NT2/D1 (cell line): Measurements from ENCODE around the gene STIM2.

ENCODE experiments used
- DNase-seq: peaks from one replicate; pipeline ENCODE4 v3.0.0-alpha.2; 2011; ENCODE audit warnings: low read depth, low spot score
- H3K27me3 ChIP-seq: 2 replicates; pipeline ENCODE4 v1.6.0; 2011; ENCODE audit warnings: mild to moderate bottlenecking; ENCODE audit not compliant: insufficient read length, insufficient read depth
- H3K36me3 ChIP-seq: 2 replicates; pipeline ENCODE4 v1.6.1; 2011; ENCODE audit warnings: mild to moderate bottlenecking, low read length, mixed read lengths; ENCODE audit not compliant: insufficient read depth, insufficient read length
- H3K4me1 ChIP-seq: 2 replicates; pipeline ENCODE4 v1.5.1; 2011; ENCODE audit not compliant: insufficient read depth, insufficient read length
- H3K4me3 ChIP-seq: 2 replicates; pipeline ENCODE4 v1.5.1; 2011; ENCODE audit warnings: low read depth; ENCODE audit not compliant: insufficient read length
- H3K9ac ChIP-seq: 2 replicates; pipeline ENCODE4 v1.6.0; 2011; ENCODE audit warnings: low read depth; ENCODE audit not compliant: insufficient read length
- H3K9me3 ChIP-seq: 2 replicates; pipeline ENCODE4 v1.5.1; 2011; ENCODE audit warnings: mild to moderate bottlenecking, low read length; ENCODE audit not compliant: insufficient read depth
- SUZ12 ChIP-seq: IDR thresholded peaks from 2 replicates; pipeline ENCODE4 v1.6.1; 2011; ENCODE audit not compliant: insufficient read length, insufficient read depth; ENCODE audit errors: extremely low read depth
- YY1 ChIP-seq: IDR thresholded peaks from 2 replicates; pipeline ENCODE4 v1.6.1; 2011; ENCODE audit not compliant: insufficient read length, insufficient read depth
- ZNF274 ChIP-seq: IDR thresholded peaks from 2 replicates; pipeline ENCODE4 v1.6.1; 2011; ENCODE audit warnings: mild to moderate bottlenecking, low read depth, low read length

The STIM2 gene

DNA sequence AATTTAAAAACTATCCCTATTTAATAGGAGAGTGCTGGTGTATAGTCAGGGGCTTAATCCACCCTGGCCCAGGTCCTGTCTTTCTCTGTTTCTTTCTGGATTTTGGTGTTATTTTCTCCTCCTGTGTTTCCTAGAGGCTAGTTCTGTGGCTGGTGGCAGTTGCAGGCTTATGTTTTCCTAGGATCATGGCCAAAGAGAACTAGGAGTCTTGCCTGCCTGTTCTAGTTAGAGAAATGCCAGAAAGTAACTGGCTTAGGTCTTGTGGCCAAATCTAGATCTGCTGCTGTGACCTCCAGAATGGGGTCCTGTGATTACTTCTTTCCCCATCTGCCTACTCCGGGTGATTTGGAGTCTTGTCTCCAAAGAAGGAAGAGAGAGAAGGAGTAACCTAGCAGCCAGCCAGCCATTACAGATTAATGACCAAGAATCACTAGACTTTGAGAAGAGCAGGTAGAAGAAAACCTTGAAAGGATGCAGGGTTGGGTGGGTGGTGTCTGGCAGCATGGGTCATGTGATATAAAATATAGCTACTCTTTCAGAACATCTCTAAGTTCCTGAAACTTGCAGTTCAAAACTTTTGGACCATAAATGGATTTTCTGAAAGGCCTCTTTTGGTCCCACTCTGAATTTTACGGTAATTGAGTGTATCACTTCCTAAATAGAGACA, 117.9 kb downstream of the STIM2 start:
- no peak for TF ChIP-seq YY1
- no peak for TF ChIP-seq SUZ12
- TF ChIP-seq ZNF274 = no peak
- H3K9me3 ChIP-seq = no peaks in the 10 kb centered on the region
- H3K4me1 ChIP-seq = no peaks in the 10 kb centered on the region
- no peaks in the 10 kb centered on the region for H3K36me3 ChIP-seq
- no peak overlapping the region for H3K9ac ChIP-seq
- H3K27me3 ChIP-seq = no peaks in the 10 kb centered on the region
- no peak for DNase-seq
- no peak overlapping the region for H3K4me3 ChIP-seq

- no peak overlapping the region for H3K9ac ChIP-seq
- H3K27me3 ChIP-seq = no peaks in the 10 kb centered on the region
- no peak for TF ChIP-seq ZNF274
- TF ChIP-seq SUZ12 = no peak
- TF ChIP-seq YY1 = no peak
- no peaks in the 10 kb centered on the region for H3K36me3 ChIP-seq
- peaks cover 4% of the 10 kb centered on the region for H3K4me1 ChIP-seq
- no peak overlapping the region for H3K4me3 ChIP-seq
- no peaks in the 10 kb centered on the region for H3K9me3 ChIP-seq
- DNase-seq = no peak
These were observed 124.3 kb downstream of the STIM2 start for GRCh38 chr4:26984896-26985295.

DNA sequence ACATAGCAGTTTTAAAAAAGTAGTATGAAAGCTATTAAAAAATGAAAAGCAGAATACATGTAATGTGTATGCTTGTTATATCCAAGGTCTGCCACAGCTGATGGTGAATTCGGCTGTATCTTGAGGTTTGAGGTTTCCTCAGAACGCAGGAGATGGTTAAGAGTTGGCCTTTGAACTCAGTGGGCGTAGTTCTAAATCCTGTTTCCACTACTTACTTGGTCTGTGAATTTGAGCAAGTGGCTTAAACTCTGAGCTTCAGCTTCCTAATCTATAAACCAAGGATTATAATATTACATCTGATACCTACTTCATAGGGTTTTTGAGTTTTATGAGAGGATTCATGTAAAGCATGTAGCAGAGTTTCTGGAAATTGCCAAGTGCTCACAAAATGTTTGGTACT, 125.2 kb downstream of the STIM2 start:
- Histone ChIP-seq H3K9ac (no peak overlapping the region), H3K27me3 (no peaks in the 10 kb centered on the region), H3K9me3 (no peaks in the 10 kb centered on the region), H3K36me3 (no peaks in the 10 kb centered on the region), H3K4me3 (no peak overlapping the region), H3K4me1 (peaks cover 4% of the 10 kb centered on the region)
- no peak for DNase-seq
- TF ChIP-seq ZNF274 = no peak
- TF ChIP-seq SUZ12 = no peak

DNA sequence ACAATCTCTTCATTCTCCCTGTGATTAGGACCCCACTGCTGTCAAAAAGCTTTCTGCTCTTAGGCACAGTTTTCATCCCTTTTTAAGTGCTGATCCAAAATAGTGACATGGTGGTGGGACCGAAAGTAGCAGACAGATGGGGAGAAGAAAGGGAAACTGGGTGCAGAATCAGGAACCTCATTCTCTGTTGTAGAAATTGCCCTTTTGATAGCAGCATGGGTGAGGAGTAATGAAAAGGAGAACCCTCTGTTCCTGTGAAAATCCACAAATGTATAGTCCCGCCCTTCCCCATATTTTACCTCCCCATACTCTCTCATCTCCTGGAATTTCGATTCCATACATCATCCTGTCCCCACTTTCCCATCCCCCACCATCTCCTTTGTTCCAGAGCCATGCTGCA, 126.5 kb downstream of the STIM2 start:
- no peak overlapping the region for H3K4me3 ChIP-seq
- no peaks in the 10 kb centered on the region for H3K27me3 ChIP-seq
- no peaks in the 10 kb centered on the region for H3K36me3 ChIP-seq
- peaks cover 4% of the 10 kb centered on the region for H3K4me1 ChIP-seq
- TF ChIP-seq ZNF274 = no peak
- no peak for DNase-seq
- H3K9me3 ChIP-seq = no peaks in the 10 kb centered on the region
- H3K9ac ChIP-seq = no peak overlapping the region

- Histone ChIP-seq H3K27me3 (no peaks in the 10 kb centered on the region), H3K4me1 (peaks cover 4% of the 10 kb centered on the region), H3K36me3 (peaks cover 3% of the 10 kb centered on the region), H3K9me3 (no peaks in the 10 kb centered on the region), H3K9ac (no peak overlapping the region), H3K4me3 (no peak overlapping the region)
- no peak for DNase-seq
- TF ChIP-seq ZNF274 (no peak), SUZ12 (no peak), YY1 (no peak)
These were observed 130.4 kb downstream of the STIM2 start for GRCh38 chr4:26991057-26991456.

GRCh38 chr4:26992657-26993361, 132.2 kb downstream of the STIM2 start:
- H3K4me3 ChIP-seq = no peak overlapping the region
- TF ChIP-seq YY1 (no peak), SUZ12 (no peak), ZNF274 (no peak)
- no peaks in the 10 kb centered on the region for H3K27me3 ChIP-seq
- H3K9me3 ChIP-seq = no peaks in the 10 kb centered on the region
- peaks cover 3% of the 10 kb centered on the region for H3K36me3 ChIP-seq
- H3K4me1 ChIP-seq = no peaks in the 10 kb centered on the region
- no peak for DNase-seq
- no peak overlapping the region for H3K9ac ChIP-seq

- no peaks in the 10 kb centered on the region for H3K9me3 ChIP-seq
These were observed 132.9 kb downstream of the STIM2 start for GRCh38 chr4:26993539-26993938.

More at GRCh38 chr4:26993539-26993938, 132.9 kb downstream of the STIM2 start:
- no peaks in the 10 kb centered on the region for H3K4me1 ChIP-seq
- H3K9ac ChIP-seq = no peak overlapping the region
- no peak overlapping the region for H3K4me3 ChIP-seq
- H3K27me3 ChIP-seq = no peaks in the 10 kb centered on the region
- H3K36me3 ChIP-seq = peaks cover 3% of the 10 kb centered on the region
- DNase-seq = no peak
- TF ChIP-seq YY1 (no peak), SUZ12 (no peak), ZNF274 (no peak)
